GM23248 (cell line): ENCODE measurements around the gene SYPL1.

Source experiments
- EZH2 ChIP-seq: fragments of 200-600 bp; sonication (generic); IDR thresholded peaks from 2 replicates; pipeline ENCODE4 v1.6.1; 2018; ENCODE audit warnings: antibody characterized with exemption, mild to moderate bottlenecking; ENCODE audit not compliant: insufficient read depth, poor library complexity, severe bottlenecking
- EZH2phosphoT487 ChIP-seq: fragments of 200-600 bp; sonication (generic); IDR thresholded peaks from 2 replicates; pipeline ENCODE4 v1.6.1; 2018; ENCODE audit warnings: antibody characterized with exemption, moderate library complexity, mild to moderate bottlenecking, low read depth; ENCODE audit not compliant: insufficient read depth

- TF ChIP-seq EZH2 = no peak
- TF ChIP-seq EZH2phosphoT487 = no peak
Measured at GRCh38 chr7:106063692-106064091, 48.4 kb downstream of the SYPL1 start.
